ENCODE measurements around the gene MYO1E.
A peak's percentile ranks its signal among the peaks of the same experiment; 100 is the strongest.

The MYO1E gene

GRCh38 chr15:59191855-59192237, 180.8 kb downstream of the MYO1E start:
- DNase-seq (ENCODE audit: low spot score) = no peak

- no peak for DNase-seq (ENCODE audit: low spot score)
Observed at GRCh38 chr15:59190291-59190690, 182.4 kb downstream of the MYO1E start.

- DNase-seq (ENCODE audit: low spot score) = no peak
Observed at GRCh38 chr15:59189241-59189640, 183.4 kb downstream of the MYO1E start.

GRCh38 chr15:59186501-59186900, 186.2 kb downstream of the MYO1E start:
- DNase-seq (ENCODE audit: low spot score) = no peak

- DNase-seq (ENCODE audit: low spot score) = no peak
Observed at GRCh38 chr15:59185725-59186124, 186.9 kb downstream of the MYO1E start.

GRCh38 chr15:59180945-59181600, 191.6 kb downstream of the MYO1E start:
- no peak for DNase-seq (ENCODE audit: low spot score)

- no peak for DNase-seq (ENCODE audit: low spot score)
Observed at GRCh38 chr15:59179717-59180116, 193.0 kb downstream of the MYO1E start.

- DNase-seq (ENCODE audit: low spot score) = no peak
Observed at GRCh38 chr15:59178151-59178695, 194.4 kb downstream of the MYO1E start.

GRCh38 chr15:59177317-59177660, 195.4 kb downstream of the MYO1E start:
- no peak for DNase-seq (ENCODE audit: low spot score)

- DNase-seq (ENCODE audit: low spot score) = no peak
Observed at GRCh38 chr15:59176653-59177316, 195.9 kb downstream of the MYO1E start.

GRCh38 chr15:59174835-59175831, 197.5 kb downstream of the MYO1E start:
- peak; percentile 22 for DNase-seq (ENCODE audit: low spot score)

- DNase-seq (ENCODE audit: low spot score) = no peak
Observed at GRCh38 chr15:59174151-59174834, 198.4 kb downstream of the MYO1E start.

- no peak for DNase-seq (ENCODE audit: low spot score)
Observed at GRCh38 chr15:59173194-59173593, 199.5 kb downstream of the MYO1E start.

GRCh38 chr15:59172289-59172901, 200.3 kb downstream of the MYO1E start:
- no peak for DNase-seq (ENCODE audit: low spot score)

GRCh38 chr15:59171067-59171397, 201.6 kb downstream of the MYO1E start:
- DNase-seq (ENCODE audit: low spot score) = no peak

GRCh38 chr15:59170295-59171066, 202.2 kb downstream of the MYO1E start:
- DNase-seq (ENCODE audit: low spot score) = peak; percentile 83

GRCh38 chr15:59169251-59169708, 203.4 kb downstream of the MYO1E start:
- no peak for DNase-seq (ENCODE audit: low spot score)

- DNase-seq (ENCODE audit: low spot score) = no peak
Observed at GRCh38 chr15:59168536-59168935, 204.1 kb downstream of the MYO1E start.

GRCh38 chr15:59166601-59167265, 205.9 kb downstream of the MYO1E start:
- no peak for DNase-seq (ENCODE audit: low spot score)

GRCh38 chr15:59166166-59166565, 206.5 kb downstream of the MYO1E start:
- DNase-seq (ENCODE audit: low spot score) = no peak
